SK-N-SH (cell line): ENCODE data around the gene GALC. TPM values are rescaled to one million over a fixed set of nuclear protein-coding genes. Genes with fewer than 3 reads are reported as not detected.

Experiments used
- CTCF ChIA-PET: fragments of 300-600, 350-600 bp; formaldehyde crosslinking; extraction: SDS; loops from one replicate; lab custom pipeline; 2021; lab: Yijun Ruan, JAX
- POLR2A ChIA-PET: fragments of 350-600 bp; sonication (Branson Sonifier 250); formaldehyde crosslinking; extraction: SDS; loops from one replicate; lab custom pipeline; 2020; ENCODE audit warnings: antibody characterized with exemption, inconsistent platforms; lab: Yijun Ruan, JAX
- DNase-seq: peaks from one replicate; pipeline ENCODE4 v3.0.0; 2012
- H2AFZ ChIP-seq: fragments of 200-600 bp; sonication (generic); 2 replicates; pipeline ENCODE4 v1.8.1; 2016; ENCODE audit warnings: antibody characterized with exemption, mild to moderate bottlenecking, low read depth
- H3F3A ChIP-seq: fragments of 200-600 bp; sonication (generic); replicated peaks from 2 replicates; pipeline ENCODE3; 2016; ENCODE audit warnings: antibody characterized with exemption, mild to moderate bottlenecking; ENCODE audit not compliant: insufficient read depth
- H3K27ac ChIP-seq, 2 experiments: fragments of 200-500 bp in 1 of 2; fragments of 200-600 bp in 1 of 2; sonication (Bioruptor generic) in 1 of 2; sonication (generic), shearing (Covaris generic) in 1 of 2; 2 replicates each; pipeline versions ENCODE4 v1.5.1 to v1.6.1; 2014 to 2016; ENCODE audit warnings: low read depth in 2 of 2, inconsistent platforms in 1 of 2, low read length in 1 of 2, mild to moderate bottlenecking in 1 of 2, mixed read lengths in 1 of 2
- H3K27me3 ChIP-seq: fragments of 200-600 bp; sonication (generic), shearing (Covaris generic); 2 replicates; pipeline ENCODE4 v1.6.1; 2016; ENCODE audit warnings: mixed run types; ENCODE audit not compliant: insufficient read depth
- H3K36me3 ChIP-seq, 2 experiments: fragments of 200-500 bp in 1 of 2; fragments of 200-600 bp in 1 of 2; sonication (Bioruptor generic) in 1 of 2; sonication (generic) in 1 of 2; replicated peaks in 1 of 2; 2 replicates each; pipeline versions ENCODE3 to v1.5.1; 2014 to 2016; ENCODE audit warnings: low read length in 1 of 2, mild to moderate bottlenecking in 1 of 2; ENCODE audit not compliant: insufficient read depth in 2 of 2, control insufficient read depth in 1 of 2
- H3K4me1 ChIP-seq, 2 experiments: fragments of 200-500 bp in 1 of 2; fragments of 200-600 bp in 1 of 2; sonication (Bioruptor generic) in 1 of 2; sonication (generic), shearing (Covaris generic) in 1 of 2; 2 replicates each; pipeline versions ENCODE4 v1.5.1 to v1.6.1; 2014 to 2016; ENCODE audit warnings: low read depth in 1 of 2, low read length in 1 of 2, mixed run types in 1 of 2; ENCODE audit not compliant: insufficient read depth in 2 of 2, control insufficient read depth in 1 of 2
- H3K4me2 ChIP-seq: fragments of 200-600 bp; sonication (generic), shearing (Covaris generic); 2 replicates; pipeline ENCODE4 v1.6.1; 2017; ENCODE audit warnings: mixed run types
- H3K4me3 ChIP-seq, 2 experiments: fragments of 200-500 bp in 1 of 2; fragments of 200-600 bp in 1 of 2; sonication (Bioruptor generic) in 1 of 2; sonication (generic), shearing (Covaris generic) in 1 of 2; 2 replicates each; pipeline versions ENCODE4 v1.5.1 to v1.8.1; 2014 to 2016; ENCODE audit warnings: low read depth in 2 of 2, inconsistent platforms in 1 of 2, low read length in 1 of 2, mild to moderate bottlenecking in 1 of 2, mixed read lengths in 1 of 2, moderate library complexity in 1 of 2
- H3K79me2 ChIP-seq: fragments of 200-600 bp; sonication (generic); 2 replicates; pipeline ENCODE4 v1.8.1; 2017; ENCODE audit warnings: mild to moderate bottlenecking; ENCODE audit not compliant: insufficient read depth
- H3K9ac ChIP-seq: fragments of 200-600 bp; sonication (generic); 2 replicates; pipeline ENCODE4 v1.6.1; 2017; ENCODE audit warnings: mixed run types
- H3K9me2 ChIP-seq: fragments of 200-600 bp; sonication (generic); 2 replicates; pipeline ENCODE4 v1.6.1; 2017; ENCODE audit warnings: mixed run types
- H3K9me3 ChIP-seq: fragments of 200-600 bp; sonication (generic); 2 replicates; pipeline ENCODE4 v1.6.1; 2017; ENCODE audit warnings: mixed run types, mild to moderate bottlenecking, moderate library complexity
- H4K20me1 ChIP-seq: fragments of 200-600 bp; sonication (generic); 2 replicates; pipeline ENCODE4 v1.6.1; 2017; ENCODE audit warnings: mild to moderate bottlenecking, mixed run types; ENCODE audit not compliant: insufficient read depth
- CHD2 ChIP-seq: fragments of 150-350 bp; IDR thresholded peaks from 2 replicates; pipeline ENCODE4 v1.6.1; 2018; ENCODE audit warnings: low read length; ENCODE audit not compliant: partially characterized antibody
- FOSL2 ChIP-seq: IDR thresholded peaks from 2 replicates; pipeline ENCODE4 v1.4.0; 2012; ENCODE audit warnings: low read depth, mild to moderate bottlenecking, moderate library complexity, borderline replicate concordance
- JUND ChIP-seq: IDR thresholded peaks from 2 replicates; pipeline ENCODE4 v1.4.0; 2012
- MXI1 ChIP-seq: IDR thresholded peaks from 2 replicates; pipeline ENCODE4 v1.6.1; 2012; ENCODE audit warnings: mild to moderate bottlenecking, low read depth, low read length, improper control_type of control experiment
- PBX3 ChIP-seq: IDR thresholded peaks from 2 replicates; pipeline ENCODE4; 2012
- RCOR1 ChIP-seq: fragments of 150-350 bp; IDR thresholded peaks from 2 replicates; pipeline ENCODE4 v1.6.1; 2017; ENCODE audit warnings: antibody characterized with exemption, low read length
- REST ChIP-seq: IDR thresholded peaks from 2 replicates; pipeline ENCODE4 v1.6.1; 2012; ENCODE audit warnings: mild to moderate bottlenecking, low read depth, low read length, moderate library complexity
- SMC3 ChIP-seq: IDR thresholded peaks from 2 replicates; pipeline ENCODE4 v1.6.1; 2012; ENCODE audit warnings: low read depth, low read length, improper control_type of control experiment
- USF2 ChIP-seq: fragments of 150-350 bp; IDR thresholded peaks from 2 replicates; pipeline ENCODE4 v1.6.1; 2017; ENCODE audit warnings: antibody characterized with exemption, low read length, low read depth, borderline replicate concordance
- WGBS: methylation state at CpG from one replicate; pipeline ENCODE4 v1.1.6; 2017; ENCODE audit warnings: low lambda C conversion rate; 5-methylcytosine and 5-hydroxymethylcytosine counted together
- polyA plus RNA-seq, 3 experiments: library from polyadenylated mRNA; depleted of rRNA; stranded (reverse); fragments of >200 nt; gene quantifications; 2 replicates each; pipeline ENCODE4 v1.2.3, GENCODE V29; 2012

The GALC gene
- polyA plus RNA-seq, 1 of the 3 experiments (the other 2 are of a cell fraction) = 9.7 TPM

DNA sequence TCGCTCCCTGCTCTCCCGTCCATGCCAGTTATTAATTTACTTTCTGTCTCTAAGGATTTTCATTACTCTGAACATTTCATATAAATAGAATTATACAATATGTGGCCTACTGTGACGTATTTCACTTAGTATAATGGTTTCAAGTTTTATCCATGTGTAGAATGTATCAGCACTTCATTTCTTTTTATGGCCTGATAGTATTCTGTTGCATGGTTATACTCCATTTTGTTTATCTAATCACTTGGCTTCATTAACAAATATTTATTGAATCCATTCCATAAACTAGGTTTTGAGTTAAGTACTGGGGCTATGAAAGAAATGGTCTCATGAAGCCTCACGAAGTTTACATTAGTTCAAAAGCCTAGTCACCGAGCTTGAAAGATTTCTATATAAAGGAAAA is 19.5 kb upstream of the GALC start:
- POLR2A ChIA-PET = no interaction called here
- Histone ChIP-seq H3K36me3 (no peaks in the 10 kb centered on the region), H3K79me2 (no peaks in the 10 kb centered on the region), H3K9ac (no peak overlapping the region), H3K27me3 (no peaks in the 10 kb centered on the region), H2AFZ (no peak overlapping the region), H3K4me2 (no peak overlapping the region), H4K20me1 (no peaks in the 10 kb centered on the region), H3K4me3 (no peak overlapping the region), H3K4me1 (no peaks in the 10 kb centered on the region), H3K9me3 (no peaks in the 10 kb centered on the region), H3K9me2 (no peaks in the 10 kb centered on the region), H3K27ac (no peak overlapping the region), H3F3A (no peaks in the 10 kb centered on the region)
- DNase-seq = no peak
- CTCF ChIA-PET = interaction anchor here (1.1 to 6.5 kb wide), 9 partner anchors 19 to 371 kb away, joined by 3 to 86 read pairs (median 11); partner anchors contain the start of gene GALC
- WGBS = 43% methylated on average over 5 of the region's 5 CpGs
- no peak for TF ChIP-seq PBX3
- TF ChIP-seq CHD2 = no peak

DNA sequence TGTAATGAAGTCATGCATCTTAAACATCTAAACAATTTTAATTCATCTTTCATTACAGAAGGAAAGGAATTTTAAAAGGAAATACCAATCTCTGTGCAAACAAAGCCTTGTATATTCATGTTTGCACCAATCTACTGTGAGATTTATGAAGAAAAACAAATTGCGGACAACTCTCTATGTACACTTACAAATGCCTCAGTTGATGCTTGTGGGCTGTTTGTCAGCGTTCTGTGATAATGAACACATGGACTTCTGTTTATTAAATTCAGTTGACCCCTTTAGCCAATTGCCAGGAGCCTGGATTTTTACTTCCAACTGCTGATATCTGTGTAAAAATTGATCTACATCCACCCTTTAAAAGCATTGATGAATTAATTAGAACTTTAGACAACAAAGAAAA is 17.3 kb upstream of the GALC start:
- Histone ChIP-seq H3K4me1 (no peaks in the 10 kb centered on the region), H3K4me3 (no peak overlapping the region), H3K27ac (no peak overlapping the region), H3K9me3 (no peaks in the 10 kb centered on the region)
- ChIA-PET POLR2A (no interaction called here), CTCF (no interaction called here)
- TF ChIP-seq USF2 = no peak
- no peak for TF ChIP-seq MXI1
- no peak for TF ChIP-seq SMC3
- TF ChIP-seq, all 33 proteins: peak for 0
- Histone ChIP-seq H4K20me1 (no peaks in the 10 kb centered on the region), H3K4me2 (no peak overlapping the region), H3K36me3 (no peaks in the 10 kb centered on the region), H2AFZ (no peak overlapping the region), H3K79me2 (no peaks in the 10 kb centered on the region), H3K9me2 (no peaks in the 10 kb centered on the region), H3K27me3 (no peaks in the 10 kb centered on the region), H3K9ac (no peak overlapping the region), H3F3A (no peaks in the 10 kb centered on the region)
- 45% methylated on average over 2 of the region's 2 CpGs for WGBS
- DNase-seq = no peak

- no peak for TF ChIP-seq RCOR1
- no peak for TF ChIP-seq JUND
- TF ChIP-seq CHD2 = no peak
- no peak for TF ChIP-seq REST
- TF ChIP-seq FOSL2 = no peak
- no peaks in the 10 kb centered on the region for H3K27me3 ChIP-seq
- H3K27ac ChIP-seq = no peak overlapping the region
- H3K9me2 ChIP-seq = no peaks in the 10 kb centered on the region
- ChIA-PET POLR2A (no interaction called here), CTCF (interaction anchor here (0.6 to 1.3 kb wide), 2 partner anchors 27 to 180 kb away, joined by 3 to 4 read pairs; no protein-coding TSS in a partner anchor)
- H3K4me1 ChIP-seq = no peaks in the 10 kb centered on the region
- no peak for DNase-seq
- WGBS = 83% methylated on average over 1 of the region's 1 CpG
- H3K9me3 ChIP-seq = no peaks in the 10 kb centered on the region
- H2AFZ ChIP-seq = no peak overlapping the region
- no peak overlapping the region for H3K4me3 ChIP-seq
- no peaks in the 10 kb centered on the region for H3K36me3 ChIP-seq
- no peak overlapping the region for H3K4me2 ChIP-seq
- no peaks in the 10 kb centered on the region for H3F3A ChIP-seq
- no peak overlapping the region for H3K9ac ChIP-seq
- no peaks in the 10 kb centered on the region for H4K20me1 ChIP-seq
- H3K79me2 ChIP-seq = no peaks in the 10 kb centered on the region
These were observed 16.5 kb upstream of the GALC start for GRCh38 chr14:88009486-88009885.
